ENCODE data around the gene CDC37L1.

- TF ChIP-seq MAX (IDR thresholded peaks at IDR 0.05; ENCODE audit: low read depth) (no peak), NFIC (IDR thresholded peaks at IDR 0.05; ENCODE audit: borderline replicate concordance) (no peak), SMC3 (IDR thresholded peaks at IDR 0.05; ENCODE audit: low read depth, low read length) (no peak), EZH2phosphoT487 (IDR thresholded peaks at IDR 0.05; ENCODE audit: borderline replicate concordance, low read depth) (no peak), ZBTB33 (IDR thresholded peaks at IDR 0.05; ENCODE audit: borderline replicate concordance, low read depth) (no peak), YY1 (IDR thresholded peaks at IDR 0.05; ENCODE audit: low read depth) (no peak), TAF1 (IDR thresholded peaks at IDR 0.05; ENCODE audit: borderline replicate concordance, low read depth, low read length) (no peak), CTCF (IDR thresholded peaks at IDR 0.05) (no peak), EP300 (IDR thresholded peaks at IDR 0.05; ENCODE audit: borderline replicate concordance in 1 of 2, low read depth in 1 of 2, low read length in 1 of 2) (no peak), TEAD4 (IDR thresholded peaks at IDR 0.05; ENCODE audit: borderline replicate concordance, insufficient read depth) (no peak), RAD21 (IDR thresholded peaks at IDR 0.05; ENCODE audit: low read length) (no peak), MXI1 (IDR thresholded peaks at IDR 0.05; ENCODE audit: low read depth, low read length) (no peak), RCOR1 (IDR thresholded peaks at IDR 0.05; ENCODE audit: low read length) (no peak)
Observed at GRCh38 chr9:4630836-4631235, 48.5 kb upstream of the CDC37L1 start.
